Nephron progenitor cell (in vitro differentiated cells): Measurements from ENCODE around the gene KCNJ12.

ENCODE experiments used
- DNase-seq: peaks from one replicate; pipeline ENCODE4 v3.0.0; 2021
- H3K27ac Mint-ChIP-seq: 2 replicates; pipeline ENCODE4 v1.8.0; 2021; ENCODE audit warnings: mild to moderate bottlenecking, moderate library complexity, mixed read lengths
- H3K27me3 Mint-ChIP-seq: 2 replicates; pipeline ENCODE4 v1.8.0; 2021; ENCODE audit warnings: mild to moderate bottlenecking, low read depth, mixed read lengths; ENCODE audit not compliant: poor library complexity
- H3K36me3 Mint-ChIP-seq: 2 replicates; pipeline ENCODE4 v1.8.0; 2021; ENCODE audit warnings: low read depth, mixed read lengths
- H3K4me1 Mint-ChIP-seq: 2 replicates; pipeline ENCODE4 v1.8.0; 2021; ENCODE audit warnings: mixed read lengths
- H3K4me3 Mint-ChIP-seq: 2 replicates; pipeline ENCODE4 v1.8.0; 2021; ENCODE audit warnings: mild to moderate bottlenecking, moderate library complexity, mixed read lengths
- H3K9me3 Mint-ChIP-seq: 2 replicates; pipeline ENCODE4 v1.8.0; 2021; ENCODE audit warnings: mild to moderate bottlenecking, moderate library complexity, mixed read lengths
- TF ChIP-seq, protein P1 (sequence below): fragments of 200-600 bp; sonication (generic); IDR thresholded peaks from 2 replicates; pipeline ENCODE4 v1.5.0; 2021; ENCODE audit warnings: antibody characterized with exemption

The KCNJ12 gene

GRCh38 chr17:21388066-21388465 is 11.9 kb downstream of the KCNJ12 start:
- H3K27ac Mint-ChIP-seq = no peak overlapping the region
- H3K36me3 Mint-ChIP-seq = no peaks in the 10 kb centered on the region
- peaks cover 36% of the 10 kb centered on the region for H3K27me3 Mint-ChIP-seq
- no peaks in the 10 kb centered on the region for H3K9me3 Mint-ChIP-seq
- no peak overlapping the region for H3K4me3 Mint-ChIP-seq
- DNase-seq = no peak
- TF ChIP-seq, protein P1, sequence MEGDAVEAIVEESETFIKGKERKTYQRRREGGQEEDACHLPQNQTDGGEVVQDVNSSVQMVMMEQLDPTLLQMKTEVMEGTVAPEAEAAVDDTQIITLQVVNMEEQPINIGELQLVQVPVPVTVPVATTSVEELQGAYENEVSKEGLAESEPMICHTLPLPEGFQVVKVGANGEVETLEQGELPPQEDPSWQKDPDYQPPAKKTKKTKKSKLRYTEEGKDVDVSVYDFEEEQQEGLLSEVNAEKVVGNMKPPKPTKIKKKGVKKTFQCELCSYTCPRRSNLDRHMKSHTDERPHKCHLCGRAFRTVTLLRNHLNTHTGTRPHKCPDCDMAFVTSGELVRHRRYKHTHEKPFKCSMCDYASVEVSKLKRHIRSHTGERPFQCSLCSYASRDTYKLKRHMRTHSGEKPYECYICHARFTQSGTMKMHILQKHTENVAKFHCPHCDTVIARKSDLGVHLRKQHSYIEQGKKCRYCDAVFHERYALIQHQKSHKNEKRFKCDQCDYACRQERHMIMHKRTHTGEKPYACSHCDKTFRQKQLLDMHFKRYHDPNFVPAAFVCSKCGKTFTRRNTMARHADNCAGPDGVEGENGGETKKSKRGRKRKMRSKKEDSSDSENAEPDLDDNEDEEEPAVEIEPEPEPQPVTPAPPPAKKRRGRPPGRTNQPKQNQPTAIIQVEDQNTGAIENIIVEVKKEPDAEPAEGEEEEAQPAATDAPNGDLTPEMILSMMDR = no peak
- H3K4me1 Mint-ChIP-seq = peaks cover 32% of the 10 kb centered on the region

DNA sequence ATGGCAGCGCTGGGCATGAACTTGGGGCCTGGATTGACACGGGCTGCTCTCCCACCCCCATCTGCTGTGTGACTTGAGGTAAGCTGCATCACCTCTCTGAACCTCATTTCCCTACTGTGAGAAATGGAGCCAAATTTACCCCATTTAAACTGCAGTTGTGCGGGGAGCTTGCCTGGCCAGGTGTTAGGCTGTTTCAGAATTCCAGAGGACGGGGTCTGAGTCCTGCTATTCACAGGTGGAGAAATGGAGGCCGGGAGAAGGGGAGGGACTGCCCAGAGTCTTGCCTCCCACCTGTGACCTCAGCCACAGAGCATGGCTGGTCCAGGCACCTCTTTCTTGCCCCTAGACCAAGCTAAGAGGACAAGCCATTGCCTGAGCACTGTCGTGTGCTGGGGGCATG is 12.8 kb downstream of the KCNJ12 start:
- Mint-ChIP-seq H3K4me1 (peaks cover 32% of the 10 kb centered on the region), H3K9me3 (no peaks in the 10 kb centered on the region), H3K4me3 (no peak overlapping the region), H3K36me3 (no peaks in the 10 kb centered on the region), H3K27ac (no peak overlapping the region), H3K27me3 (peaks cover 31% of the 10 kb centered on the region)
- DNase-seq = no peak
- TF ChIP-seq, protein P1 = no peak

- TF ChIP-seq, protein P1 = no peak
- Mint-ChIP-seq H3K27me3 (peaks cover 26% of the 10 kb centered on the region), H3K4me3 (no peak overlapping the region), H3K4me1 (peaks cover 32% of the 10 kb centered on the region), H3K27ac (no peak overlapping the region), H3K36me3 (no peaks in the 10 kb centered on the region), H3K9me3 (no peaks in the 10 kb centered on the region)
- DNase-seq = no peak
These were observed 13.2 kb downstream of the KCNJ12 start for GRCh38 chr17:21389394-21389793.

- no peaks in the 10 kb centered on the region for H3K9me3 Mint-ChIP-seq
- TF ChIP-seq, protein P1 = no peak
- peaks cover 32% of the 10 kb centered on the region for H3K4me1 Mint-ChIP-seq
- H3K36me3 Mint-ChIP-seq = no peaks in the 10 kb centered on the region
- H3K27me3 Mint-ChIP-seq = peaks cover 19% of the 10 kb centered on the region
- DNase-seq = no peak
- H3K4me3 Mint-ChIP-seq = no peak overlapping the region
- no peak overlapping the region for H3K27ac Mint-ChIP-seq
These were observed 14.1 kb downstream of the KCNJ12 start for GRCh38 chr17:21390294-21390693.

- no peak for DNase-seq
- Mint-ChIP-seq H3K27me3 (peaks cover 8% of the 10 kb centered on the region), H3K36me3 (no peaks in the 10 kb centered on the region), H3K9me3 (no peaks in the 10 kb centered on the region), H3K27ac (no peak overlapping the region), H3K4me3 (no peak overlapping the region), H3K4me1 (peaks cover 35% of the 10 kb centered on the region)
- TF ChIP-seq, protein P1 = no peak
These were observed 16.1 kb downstream of the KCNJ12 start for GRCh38 chr17:21392266-21392665.

DNA sequence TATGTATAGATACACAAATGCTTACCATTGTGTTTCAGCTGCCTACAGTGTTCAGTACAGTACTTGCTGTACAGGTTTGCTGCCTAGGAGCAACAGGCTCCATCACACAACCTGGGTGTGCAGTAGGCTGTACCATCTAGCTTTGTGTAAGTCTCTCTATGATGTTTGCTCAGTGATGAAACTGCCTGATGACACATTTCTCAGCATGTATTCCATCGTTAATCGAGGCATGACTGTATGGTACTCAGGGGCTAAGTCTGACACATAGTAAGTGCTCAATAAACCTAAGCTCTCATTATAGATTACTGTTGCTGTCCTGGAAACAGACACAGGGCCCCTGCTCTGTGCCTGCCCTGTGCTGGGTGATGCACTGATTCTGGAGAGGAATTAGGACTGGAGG is 18.1 kb downstream of the KCNJ12 start:
- Mint-ChIP-seq H3K4me1 (peaks cover 36% of the 10 kb centered on the region), H3K4me3 (no peak overlapping the region), H3K27ac (no peak overlapping the region), H3K36me3 (no peaks in the 10 kb centered on the region), H3K9me3 (no peaks in the 10 kb centered on the region), H3K27me3 (peaks cover 3% of the 10 kb centered on the region)
- no peak for DNase-seq
- TF ChIP-seq, protein P1 = no peak
